ENCODE results near the gene LENG8. TPM values are rescaled to one million over a fixed set of nuclear protein-coding genes. Genes with fewer than 3 reads are reported as not detected.

Gene LENG8
- total RNA-seq, 1 experiment from 2014 or later: 196 TPM

DNA sequence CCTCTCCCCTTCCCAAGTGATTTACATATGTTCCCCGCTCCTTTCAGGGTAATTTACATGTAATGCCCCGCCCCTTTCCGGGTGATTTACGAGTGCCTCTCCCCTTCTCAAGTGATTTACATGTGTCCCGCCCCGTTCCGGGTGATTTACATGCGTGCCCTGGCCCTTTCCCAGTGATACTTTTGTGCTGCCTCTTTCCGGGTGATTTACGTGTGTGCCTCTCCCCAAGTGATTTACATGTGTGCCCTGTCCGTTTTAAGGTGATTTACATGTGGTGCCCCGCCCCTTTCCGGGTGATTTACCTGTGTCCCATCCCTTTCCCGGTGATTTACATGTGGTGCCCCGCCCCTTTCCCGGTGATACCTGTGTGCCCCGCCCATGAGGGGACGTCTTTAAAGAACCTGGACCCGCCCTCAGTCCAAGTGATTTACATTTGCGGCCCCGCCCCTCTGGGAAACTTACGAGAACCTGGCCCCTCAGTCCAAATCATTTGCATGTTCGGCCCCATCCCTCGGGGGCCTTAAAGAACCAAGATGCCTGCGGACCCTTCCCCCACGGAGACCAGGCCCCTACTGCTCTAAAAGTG lies 15.1 kb downstream of the LENG8 start:
- TF ChIP-seq EGR1 (IDR thresholded peaks at IDR 0.05; ENCODE audit: low read depth) (no peak), CEBPB (IDR thresholded peaks at IDR 0.05; ENCODE audit: low read depth) (no peak), SP1 (IDR thresholded peaks at IDR 0.05; ENCODE audit: low read depth) (peak; percentile 32; the same call in 1 of the 2 replicates)
- Histone ChIP-seq H2AFZ (ENCODE audit: low read depth, low read length, poor library complexity, severe bottlenecking) (no peak overlapping the region), H3K9me2 (ENCODE audit: insufficient read depth) (no peaks in the 10 kb centered on the region), H3K36me3 (ENCODE audit: control insufficient read depth in 1 of 2, insufficient read depth in 2 of 2, low read length in 2 of 2) (peaks cover 12% of the 10 kb centered on the region in 2 experiments; a peak in 3 of 4 replicates), H3K27me3 (ENCODE audit: insufficient read depth, low read length) (no peaks in the 10 kb centered on the region), H3K9me3 (ENCODE audit: control insufficient read depth in 1 of 2, insufficient read depth in 1 of 2, low read depth in 1 of 2, low read length in 2 of 2) (no peaks in the 10 kb centered on the region), H3K9ac (ENCODE audit: low read length) (peak overlapping the region; percentile 96), H4K20me1 (ENCODE audit: insufficient read depth) (no peaks in the 10 kb centered on the region), H3K4me2 (ENCODE audit: low read length) (peak overlapping the region; percentile 97), H3K4me1 (ENCODE audit: control insufficient read depth in 1 of 2, insufficient read depth in 2 of 2, low read length in 2 of 2) (peaks cover 7 to 26% of the 10 kb centered on the region in 2 experiments; a peak in 3 of 4 replicates), H3K4me3 (replicated peaks in 1 of 2; ENCODE audit: low read depth in 1 of 2, low read length in 2 of 2) (peak overlapping the region; percentile 50 to 83), H3K27ac (ENCODE audit: low read depth, low read length) (peak overlapping the region; percentile 99), H3K79me2 (ENCODE audit: insufficient read depth, low read length) (peaks cover 32% of the 10 kb centered on the region)
- intact Hi-C loops (cut with micrococcal nuclease): no loop called here
- CTCF ChIA-PET: interaction anchor here (1.0 to 1.6 kb wide), 2 partner anchors 14 to 15 kb away, joined by 5 to 8 read pairs; partner anchors contain the start of gene LENG8
- RAD21 ChIA-PET (ENCODE audit: low non-redundant PET in 1 of 2, low total read pairs in 2 of 2, uncharacterized antibody in 2 of 2, unreplicated experiment in 2 of 2): no interaction called here
- peak; percentile 97 for DNase-seq (ENCODE audit: low read depth, low spot score)
- POLR2A ChIA-PET: interaction anchor here (0.6 to 2.3 kb wide), 9 partner anchors 9 to 626 kb away, joined by 3 to 17 read pairs (median 5); partner anchors contain the start of genes CDC42EP5 and LENG8
- peak; percentile 66 for ATAC-seq
- BruUV-seq (replicated peaks): no TSS peak

DNA sequence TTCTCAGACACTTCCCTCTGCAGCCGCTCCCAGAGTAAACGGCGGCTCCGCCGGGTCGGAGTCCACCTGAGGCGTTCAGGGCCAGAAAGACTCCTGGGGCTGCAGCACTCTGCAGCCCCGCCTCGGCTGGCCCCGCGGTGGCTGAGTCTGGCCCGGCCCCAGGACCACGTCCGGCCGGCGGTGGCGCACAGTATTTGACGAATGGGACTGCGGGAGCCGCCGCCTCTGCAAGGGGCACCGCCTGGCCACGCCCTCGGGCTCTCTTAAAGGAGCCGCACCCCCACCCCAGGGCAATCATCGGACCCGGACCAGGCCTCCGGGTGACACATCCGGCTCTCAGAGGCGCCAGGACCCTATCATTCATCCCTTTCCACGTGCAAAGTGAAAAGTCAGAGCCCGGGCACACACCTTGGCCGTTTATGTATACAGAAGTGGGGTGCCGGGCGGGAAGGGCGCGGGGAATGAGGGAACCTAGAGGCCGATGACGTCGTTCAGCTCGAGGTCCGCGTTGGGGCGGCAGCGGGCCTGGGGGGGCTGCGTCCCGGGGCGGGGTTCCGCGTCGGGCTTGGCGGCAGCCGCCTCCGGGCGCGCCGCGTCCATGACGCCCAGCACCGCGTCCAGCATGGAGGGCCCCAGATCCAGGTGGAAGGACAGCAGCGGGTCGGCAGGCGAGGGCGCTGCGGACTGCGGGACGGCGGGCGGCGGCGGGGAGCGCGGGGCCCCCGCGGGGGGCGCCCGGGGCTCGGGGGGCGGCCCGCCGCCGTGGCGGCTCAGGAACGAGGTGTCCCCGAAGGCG lies 15.8 kb downstream of the LENG8 start:
- Histone ChIP-seq H3K27me3 (ENCODE audit: insufficient read depth, low read length) (no peaks in the 10 kb centered on the region), H4K20me1 (ENCODE audit: insufficient read depth) (no peaks in the 10 kb centered on the region), H3K9me3 (ENCODE audit: control insufficient read depth in 1 of 2, insufficient read depth in 1 of 2, low read depth in 1 of 2, low read length in 2 of 2) (no peaks in the 10 kb centered on the region), H3K27ac (ENCODE audit: low read depth, low read length) (peak overlapping the region; percentile 99), H3K36me3 (ENCODE audit: control insufficient read depth in 1 of 2, insufficient read depth in 2 of 2, low read length in 2 of 2) (peaks cover 7 to 11% of the 10 kb centered on the region in 2 experiments; a peak in 3 of 4 replicates), H3K4me3 (replicated peaks in 1 of 2; ENCODE audit: low read depth in 1 of 2, low read length in 2 of 2) (peak overlapping the region; percentile 50 to 83), H3K9me2 (ENCODE audit: insufficient read depth) (no peaks in the 10 kb centered on the region), H2AFZ (ENCODE audit: low read depth, low read length, poor library complexity, severe bottlenecking) (no peak overlapping the region), H3K4me2 (ENCODE audit: low read length) (peak overlapping the region; percentile 97), H3K9ac (ENCODE audit: low read length) (peak overlapping the region; percentile 96), H3K4me1 (ENCODE audit: control insufficient read depth in 1 of 2, insufficient read depth in 2 of 2, low read length in 2 of 2) (peaks cover 7 to 26% of the 10 kb centered on the region in 2 experiments; a peak in 3 of 4 replicates), H3K79me2 (ENCODE audit: insufficient read depth, low read length) (peaks cover 27% of the 10 kb centered on the region)
- ChIA-PET POLR2A (interaction anchor here (2.3 kb wide), 1 partner anchor 16 kb away, joined by 5 read pairs; the partner anchor contains the start of gene LENG8), CTCF (no interaction called here), RAD21 (ENCODE audit: low non-redundant PET in 1 of 2, low total read pairs in 2 of 2, uncharacterized antibody in 2 of 2, unreplicated experiment in 2 of 2) (no interaction called here)
- no TSS peak for BruUV-seq (replicated peaks)
- DNase-seq (ENCODE audit: low read depth, low spot score) (peak; percentile 69), ATAC-seq (peak; percentile 70)
- intact Hi-C loops (cut with micrococcal nuclease): no loop called here
- TF ChIP-seq SRF (IDR thresholded peaks at IDR 0.05; ENCODE audit: low read depth) (0 out of 2 replicates have a peak, but pooled peaks have one; percentile 42), RAD21 (IDR thresholded peaks at IDR 0.05; ENCODE audit: low read depth) (no peak), POLR2A (IDR thresholded peaks at IDR 0.05; ENCODE audit: borderline replicate concordance, extremely low read depth, insufficient read depth, insufficient read length) (peak; percentile 26), TCF7L2 (IDR thresholded peaks at IDR 0.05; ENCODE audit: borderline replicate concordance, extremely low read depth, insufficient read depth, insufficient read length) (peak; percentile 67), CEBPB (IDR thresholded peaks at IDR 0.05; ENCODE audit: low read depth) (no peak), SIN3A (IDR thresholded peaks at IDR 0.05; ENCODE audit: low read depth) (no peak), EZH2 (IDR thresholded peaks at IDR 0.05) (no peak)
- TF ChIP-seq, protein P1, sequence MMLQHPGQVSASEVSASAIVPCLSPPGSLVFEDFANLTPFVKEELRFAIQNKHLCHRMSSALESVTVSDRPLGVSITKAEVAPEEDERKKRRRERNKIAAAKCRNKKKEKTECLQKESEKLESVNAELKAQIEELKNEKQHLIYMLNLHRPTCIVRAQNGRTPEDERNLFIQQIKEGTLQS (IDR thresholded peaks at IDR 0.05): no peak
- TF ChIP-seq, protein P2, sequence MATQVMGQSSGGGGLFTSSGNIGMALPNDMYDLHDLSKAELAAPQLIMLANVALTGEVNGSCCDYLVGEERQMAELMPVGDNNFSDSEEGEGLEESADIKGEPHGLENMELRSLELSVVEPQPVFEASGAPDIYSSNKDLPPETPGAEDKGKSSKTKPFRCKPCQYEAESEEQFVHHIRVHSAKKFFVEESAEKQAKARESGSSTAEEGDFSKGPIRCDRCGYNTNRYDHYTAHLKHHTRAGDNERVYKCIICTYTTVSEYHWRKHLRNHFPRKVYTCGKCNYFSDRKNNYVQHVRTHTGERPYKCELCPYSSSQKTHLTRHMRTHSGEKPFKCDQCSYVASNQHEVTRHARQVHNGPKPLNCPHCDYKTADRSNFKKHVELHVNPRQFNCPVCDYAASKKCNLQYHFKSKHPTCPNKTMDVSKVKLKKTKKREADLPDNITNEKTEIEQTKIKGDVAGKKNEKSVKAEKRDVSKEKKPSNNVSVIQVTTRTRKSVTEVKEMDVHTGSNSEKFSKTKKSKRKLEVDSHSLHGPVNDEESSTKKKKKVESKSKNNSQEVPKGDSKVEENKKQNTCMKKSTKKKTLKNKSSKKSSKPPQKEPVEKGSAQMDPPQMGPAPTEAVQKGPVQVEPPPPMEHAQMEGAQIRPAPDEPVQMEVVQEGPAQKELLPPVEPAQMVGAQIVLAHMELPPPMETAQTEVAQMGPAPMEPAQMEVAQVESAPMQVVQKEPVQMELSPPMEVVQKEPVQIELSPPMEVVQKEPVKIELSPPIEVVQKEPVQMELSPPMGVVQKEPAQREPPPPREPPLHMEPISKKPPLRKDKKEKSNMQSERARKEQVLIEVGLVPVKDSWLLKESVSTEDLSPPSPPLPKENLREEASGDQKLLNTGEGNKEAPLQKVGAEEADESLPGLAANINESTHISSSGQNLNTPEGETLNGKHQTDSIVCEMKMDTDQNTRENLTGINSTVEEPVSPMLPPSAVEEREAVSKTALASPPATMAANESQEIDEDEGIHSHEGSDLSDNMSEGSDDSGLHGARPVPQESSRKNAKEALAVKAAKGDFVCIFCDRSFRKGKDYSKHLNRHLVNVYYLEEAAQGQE (IDR thresholded peaks at IDR 0.05; ENCODE audit: low read depth): no peak
- TF ChIP-seq, protein P3, sequence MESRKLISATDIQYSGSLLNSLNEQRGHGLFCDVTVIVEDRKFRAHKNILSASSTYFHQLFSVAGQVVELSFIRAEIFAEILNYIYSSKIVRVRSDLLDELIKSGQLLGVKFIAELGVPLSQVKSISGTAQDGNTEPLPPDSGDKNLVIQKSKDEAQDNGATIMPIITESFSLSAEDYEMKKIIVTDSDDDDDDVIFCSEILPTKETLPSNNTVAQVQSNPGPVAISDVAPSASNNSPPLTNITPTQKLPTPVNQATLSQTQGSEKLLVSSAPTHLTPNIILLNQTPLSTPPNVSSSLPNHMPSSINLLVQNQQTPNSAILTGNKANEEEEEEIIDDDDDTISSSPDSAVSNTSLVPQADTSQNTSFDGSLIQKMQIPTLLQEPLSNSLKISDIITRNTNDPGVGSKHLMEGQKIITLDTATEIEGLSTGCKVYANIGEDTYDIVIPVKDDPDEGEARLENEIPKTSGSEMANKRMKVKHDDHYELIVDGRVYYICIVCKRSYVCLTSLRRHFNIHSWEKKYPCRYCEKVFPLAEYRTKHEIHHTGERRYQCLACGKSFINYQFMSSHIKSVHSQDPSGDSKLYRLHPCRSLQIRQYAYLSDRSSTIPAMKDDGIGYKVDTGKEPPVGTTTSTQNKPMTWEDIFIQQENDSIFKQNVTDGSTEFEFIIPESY (IDR thresholded peaks at IDR 0.05; ENCODE audit: extremely low read depth, insufficient replicate concordance, low read length): no peak

Measured in HCT116 (cell line).